Activated CD4-positive, alpha-beta T cell treated with anti-CD3 and anti-CD28 coated beads, Interleukin-2, amount 50 U/mL, for 24 hours (primary cell): ENCODE data around the gene ERBIN.

Experiments
- DNase-seq, 2 donors: peaks; one replicate each; pipeline ENCODE4 v3.0.0-alpha.2; 2020; ENCODE audit warnings: low read depth in 1 of 2, low spot score in 1 of 2

Gene ERBIN

DNA sequence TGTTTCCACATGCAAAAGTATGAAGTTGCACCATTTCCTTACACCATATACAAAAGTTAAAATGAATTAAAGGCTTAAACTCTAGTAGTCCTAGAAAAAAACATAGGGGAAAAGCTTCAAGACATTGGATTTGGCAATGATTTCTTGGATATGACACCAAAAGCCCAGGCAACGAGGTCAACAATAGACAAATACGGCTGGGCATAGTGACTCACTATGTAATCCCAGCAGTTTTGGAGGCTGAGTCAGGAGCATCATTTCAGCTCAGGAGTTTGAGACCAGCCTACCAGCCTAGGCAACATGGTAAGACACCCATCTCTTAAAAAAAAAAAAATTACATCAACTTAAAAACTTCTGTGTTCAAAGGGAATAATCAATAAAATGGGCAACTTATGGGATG is 186.8 kb downstream of the ERBIN start:
- DNase-seq: no peak

- no peak for DNase-seq
Observed at GRCh38 chr5:66118304-66118703, 191.9 kb downstream of the ERBIN start.

- DNase-seq: no peak
Observed at GRCh38 chr5:66122379-66123034, 196.1 kb downstream of the ERBIN start.

- DNase-seq: no peak
Observed at GRCh38 chr5:66129144-66129543, 202.8 kb downstream of the ERBIN start.

DNA sequence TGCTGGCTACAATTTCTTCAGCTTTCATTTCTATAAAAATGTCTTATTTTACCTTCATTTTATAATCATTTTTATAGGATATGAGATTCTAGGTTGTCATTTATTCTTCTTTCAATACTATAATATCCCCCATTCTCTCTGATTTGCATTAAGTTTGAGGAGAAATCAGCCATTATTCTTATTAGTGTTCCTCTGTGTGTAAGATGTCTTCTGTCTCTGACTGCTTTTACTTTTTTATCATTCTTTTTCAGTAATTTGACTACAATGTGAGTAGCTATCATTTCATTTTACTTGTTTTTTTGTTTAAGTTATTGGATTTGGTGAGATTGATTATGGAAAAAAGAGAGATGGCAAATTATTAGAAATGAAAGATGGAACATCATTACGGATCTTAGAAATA is 204.1 kb downstream of the ERBIN start:
- DNase-seq: no peak
